ENCODE data around the gene MARCHF7.
"Not testable (repeated sequence)": the region's sequence is repeated elsewhere in the genome, so short reads cannot be mapped to it uniquely, and the experiment has no call there.

Gene MARCHF7, protein sequence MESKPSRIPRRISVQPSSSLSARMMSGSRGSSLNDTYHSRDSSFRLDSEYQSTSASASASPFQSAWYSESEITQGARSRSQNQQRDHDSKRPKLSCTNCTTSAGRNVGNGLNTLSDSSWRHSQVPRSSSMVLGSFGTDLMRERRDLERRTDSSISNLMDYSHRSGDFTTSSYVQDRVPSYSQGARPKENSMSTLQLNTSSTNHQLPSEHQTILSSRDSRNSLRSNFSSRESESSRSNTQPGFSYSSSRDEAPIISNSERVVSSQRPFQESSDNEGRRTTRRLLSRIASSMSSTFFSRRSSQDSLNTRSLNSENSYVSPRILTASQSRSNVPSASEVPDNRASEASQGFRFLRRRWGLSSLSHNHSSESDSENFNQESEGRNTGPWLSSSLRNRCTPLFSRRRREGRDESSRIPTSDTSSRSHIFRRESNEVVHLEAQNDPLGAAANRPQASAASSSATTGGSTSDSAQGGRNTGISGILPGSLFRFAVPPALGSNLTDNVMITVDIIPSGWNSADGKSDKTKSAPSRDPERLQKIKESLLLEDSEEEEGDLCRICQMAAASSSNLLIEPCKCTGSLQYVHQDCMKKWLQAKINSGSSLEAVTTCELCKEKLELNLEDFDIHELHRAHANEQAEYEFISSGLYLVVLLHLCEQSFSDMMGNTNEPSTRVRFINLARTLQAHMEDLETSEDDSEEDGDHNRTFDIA

DNA sequence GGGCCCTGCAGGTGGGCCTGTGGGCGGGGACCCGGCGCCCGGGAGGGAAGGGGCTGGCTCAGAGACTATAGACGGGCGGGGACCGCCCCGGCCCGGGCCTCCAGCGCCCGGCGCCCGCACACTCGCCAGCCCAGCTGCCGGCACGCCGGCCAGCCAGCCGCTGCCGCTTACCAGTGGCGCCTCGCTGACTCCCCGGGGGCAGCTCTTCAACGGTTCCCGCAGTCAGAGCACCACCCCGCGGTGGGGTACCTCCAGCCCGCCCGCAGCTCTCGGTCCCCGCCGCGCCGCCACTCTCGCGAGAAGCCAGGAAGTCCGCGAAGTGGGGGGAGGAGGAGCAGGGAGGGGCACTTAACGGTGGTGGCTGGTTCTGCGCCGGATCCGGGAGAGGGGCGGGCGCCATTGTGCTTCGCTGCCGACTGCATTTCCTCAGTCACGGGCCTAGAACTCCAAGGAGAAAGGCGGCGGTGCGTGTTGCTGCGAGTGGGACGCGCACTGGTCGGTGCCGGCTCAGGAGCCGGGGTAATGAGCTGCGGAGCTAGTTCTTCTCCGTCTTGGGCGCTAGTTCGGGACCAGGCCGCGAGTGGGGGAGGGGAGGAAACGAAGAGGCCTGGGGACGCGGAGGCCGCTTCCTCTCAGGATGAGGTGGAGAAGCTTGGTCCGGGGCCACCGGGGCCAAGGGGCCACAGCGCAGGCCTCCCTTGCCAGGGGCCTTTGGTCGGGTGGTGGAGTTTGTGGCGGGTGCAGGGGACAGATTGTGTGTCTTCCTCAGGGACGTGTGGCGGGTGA, at the start of gene MARCHF7:
Gene MARCHF7 (plus strand): TSS at position 364 of the 786 bp plus-strand sequence. CDS start 16,517 bp downstream, outside the sequence.
- peak; percentile 95 to 96 (median 95) for DNase-seq (ENCODE audit: low read depth in 3 of 3)

DNA sequence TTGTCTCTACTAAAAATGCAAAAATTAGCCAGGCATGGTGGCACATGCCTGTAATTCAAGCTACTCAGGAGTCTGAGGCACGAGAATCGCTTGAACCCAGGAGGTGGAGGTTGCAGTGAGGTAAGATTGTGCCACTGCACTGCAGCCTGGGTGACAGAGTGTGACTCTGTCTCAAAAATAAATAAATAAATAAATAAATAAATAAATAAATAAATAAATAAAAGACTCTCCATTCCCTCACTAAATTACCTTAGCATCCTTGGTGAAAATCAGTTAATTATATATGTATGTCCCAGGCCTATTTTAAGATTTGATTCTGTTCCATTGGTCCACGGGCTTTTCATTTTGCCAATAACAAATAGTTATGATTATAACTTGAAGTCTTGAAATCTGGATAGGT, 44.9 kb upstream of the MARCHF7 start:
- not testable (repeated sequence) for DNase-seq (ENCODE audit: low read depth in 3 of 3)

DNA sequence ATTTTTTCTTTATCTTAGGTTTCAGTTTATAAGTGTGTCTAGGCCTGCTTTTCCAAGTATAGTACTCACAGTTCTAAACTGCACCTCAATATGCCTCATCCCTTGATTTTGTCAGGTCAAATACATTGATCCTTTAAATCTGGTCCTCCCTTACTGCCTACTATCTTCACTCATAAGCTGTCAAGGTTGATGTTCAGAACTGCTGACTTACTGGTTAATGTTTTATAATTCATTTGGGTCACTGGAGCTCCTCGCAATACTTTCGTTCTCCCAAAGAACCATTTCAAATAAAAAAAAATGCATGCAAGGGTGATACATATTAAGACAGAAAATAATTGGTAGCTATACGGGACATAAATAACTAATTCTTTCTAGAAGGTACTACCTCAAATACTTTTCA, 41.3 kb upstream of the MARCHF7 start:
- DNase-seq (ENCODE audit: low read depth in 3 of 3), result no peak

DNA sequence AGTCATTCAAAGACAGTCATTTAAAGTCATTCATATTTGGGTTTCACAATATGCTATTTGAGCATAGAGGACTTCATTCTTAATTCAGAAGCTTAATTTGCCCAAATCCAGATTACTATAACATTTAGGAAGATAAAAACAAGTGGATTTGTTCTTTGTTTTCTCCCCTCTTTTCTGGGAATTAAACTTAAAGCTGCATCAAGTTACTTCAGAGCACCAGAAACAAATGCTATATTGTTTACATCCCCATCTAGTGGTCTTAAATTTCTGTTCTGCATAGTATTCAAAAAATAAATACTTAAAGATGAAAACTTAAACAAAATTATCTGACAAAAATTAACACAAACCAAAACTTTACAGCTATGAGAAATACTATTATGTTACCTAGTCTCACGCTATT, 34.7 kb upstream of the MARCHF7 start:
- no peak for DNase-seq (ENCODE audit: low read depth in 3 of 3)

DNA sequence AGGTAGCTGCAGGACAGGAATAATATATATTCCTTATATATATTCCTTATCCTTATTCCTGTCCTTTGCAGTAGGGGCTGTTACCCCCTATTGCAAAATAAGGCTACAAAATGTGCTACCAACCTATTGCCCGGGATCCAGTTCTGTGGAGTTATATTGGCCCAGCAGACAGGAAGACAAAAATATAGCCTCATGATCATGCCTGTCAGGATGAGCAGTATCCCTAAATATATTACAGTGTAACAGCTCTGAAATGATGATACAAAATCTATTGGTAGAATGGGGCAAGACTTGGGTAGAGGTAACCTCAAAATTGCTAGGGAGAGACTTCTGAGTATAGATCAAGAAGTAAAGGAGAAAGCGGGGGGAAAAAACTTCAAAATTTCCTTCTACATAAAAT, 31.6 kb upstream of the MARCHF7 start:
- DNase-seq (ENCODE audit: low read depth in 3 of 3), result no peak

DNA sequence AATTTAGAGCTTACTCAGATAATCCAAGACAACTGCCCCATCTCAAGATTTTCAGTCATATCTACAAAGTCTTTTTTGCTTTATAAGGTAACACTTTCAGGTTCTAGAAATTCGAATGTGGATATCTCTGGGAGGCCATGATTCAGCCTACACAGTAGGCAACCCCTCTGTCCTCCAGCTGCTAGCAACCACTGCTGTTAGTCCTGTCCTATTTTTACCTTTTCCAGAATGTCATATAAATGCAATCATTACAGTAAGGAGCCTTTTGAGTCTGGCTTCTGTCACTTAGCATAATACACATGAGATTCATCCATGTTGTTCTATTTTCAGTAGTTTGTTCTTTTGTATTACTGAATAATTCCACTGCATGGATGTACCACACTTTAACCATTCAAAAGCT, 28.5 kb upstream of the MARCHF7 start:
- DNase-seq (ENCODE audit: low read depth in 3 of 3), result no peak

DNA sequence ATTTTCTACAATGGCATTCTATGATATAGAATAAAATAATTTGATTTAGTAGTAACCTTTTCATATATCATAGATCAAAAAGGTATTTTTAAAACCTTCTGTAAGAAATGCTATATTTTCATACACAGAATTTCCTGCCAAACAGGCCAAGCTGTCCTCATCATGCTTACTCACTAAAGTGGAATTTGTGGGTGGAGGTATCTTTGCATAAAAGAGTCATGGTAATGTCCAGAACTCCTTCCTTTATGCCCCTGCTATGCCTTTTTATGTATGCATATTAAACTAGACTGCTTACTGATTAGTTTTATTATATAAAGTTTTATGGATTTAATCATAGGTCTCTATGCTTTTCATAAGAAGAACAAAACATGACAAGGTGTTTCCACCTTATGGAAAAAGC, 27.5 kb upstream of the MARCHF7 start:
- DNase-seq (ENCODE audit: low read depth in 3 of 3), result no peak

DNA sequence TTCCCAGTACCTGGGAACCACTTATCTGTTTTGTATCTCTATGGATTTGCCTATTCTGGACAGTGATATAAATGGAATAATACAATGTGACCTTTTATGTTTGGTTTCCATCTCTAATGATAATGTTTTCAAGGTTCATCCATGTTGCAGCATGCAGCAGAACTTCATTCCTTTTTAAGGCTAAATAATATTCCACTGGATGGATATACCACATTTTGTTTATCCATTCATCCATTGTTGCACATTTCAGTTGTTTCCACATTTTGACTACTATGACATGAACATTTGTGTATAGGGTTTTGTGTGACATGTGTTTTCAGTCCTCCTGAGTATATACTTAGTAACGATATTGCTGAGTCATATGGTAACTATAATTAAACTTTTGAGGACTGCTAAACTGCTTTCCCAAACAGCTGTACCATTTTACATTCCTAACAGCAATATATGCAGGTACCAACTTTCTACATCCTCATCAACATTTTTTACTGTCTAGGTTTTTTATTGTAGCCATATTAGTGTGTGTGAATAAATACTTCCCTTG, 17.7 kb upstream of the MARCHF7 start:
- DNase-seq (ENCODE audit: low read depth in 3 of 3), result no peak

DNA sequence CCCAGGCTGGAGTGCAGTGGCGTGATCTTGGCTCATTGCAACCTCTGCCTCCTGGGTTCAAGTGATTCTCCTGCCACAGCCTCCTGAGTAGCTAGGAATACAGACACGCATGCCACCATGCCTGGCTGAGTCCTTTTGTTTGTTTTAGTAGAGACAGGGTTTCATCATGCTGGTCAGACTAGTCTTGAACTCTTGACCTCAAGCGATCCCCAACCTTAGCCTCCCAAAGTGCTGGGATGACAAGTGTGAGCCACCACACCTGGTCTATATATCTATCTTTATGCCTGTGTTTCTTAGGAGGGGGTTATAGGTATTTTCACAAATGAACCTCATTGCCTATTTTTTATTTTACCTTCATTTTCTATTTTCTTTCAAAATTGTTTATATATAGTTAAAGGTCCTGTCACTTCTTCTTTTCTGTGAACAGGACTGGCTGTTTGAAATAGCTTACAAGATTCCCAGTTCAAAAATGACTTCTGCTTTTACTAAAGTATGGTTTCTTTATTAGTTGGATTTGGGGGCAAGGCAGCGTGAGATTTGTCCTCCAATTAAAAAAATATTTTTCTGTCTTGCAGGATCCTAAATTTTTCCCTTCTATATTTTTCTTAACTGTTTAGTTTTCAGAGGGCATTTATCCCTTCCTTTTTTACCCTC, 16.4 kb upstream of the MARCHF7 start:
- no peak for DNase-seq (ENCODE audit: low read depth in 3 of 3)

DNA sequence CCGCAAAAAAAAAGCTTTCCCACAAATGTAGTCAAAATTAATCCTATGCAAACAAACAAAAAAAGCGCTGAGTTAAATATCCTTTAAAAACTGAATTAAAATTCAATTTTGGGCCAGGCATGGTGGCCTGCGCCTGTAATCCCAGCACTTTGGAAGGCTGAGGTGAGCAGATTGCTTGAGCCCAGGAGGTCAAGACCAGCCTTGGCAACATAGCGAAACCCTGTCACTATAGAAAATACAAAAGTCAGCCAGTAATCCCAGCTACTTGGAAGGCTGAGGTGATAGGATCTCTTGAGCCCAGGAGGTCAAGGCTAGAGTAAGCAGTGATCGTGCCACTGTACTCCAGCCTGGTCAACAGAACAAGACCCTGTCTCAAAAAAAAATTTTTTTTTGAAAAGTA, 8.8 kb upstream of the MARCHF7 start:
- DNase-seq (ENCODE audit: low read depth in 3 of 3), result no peak

DNA sequence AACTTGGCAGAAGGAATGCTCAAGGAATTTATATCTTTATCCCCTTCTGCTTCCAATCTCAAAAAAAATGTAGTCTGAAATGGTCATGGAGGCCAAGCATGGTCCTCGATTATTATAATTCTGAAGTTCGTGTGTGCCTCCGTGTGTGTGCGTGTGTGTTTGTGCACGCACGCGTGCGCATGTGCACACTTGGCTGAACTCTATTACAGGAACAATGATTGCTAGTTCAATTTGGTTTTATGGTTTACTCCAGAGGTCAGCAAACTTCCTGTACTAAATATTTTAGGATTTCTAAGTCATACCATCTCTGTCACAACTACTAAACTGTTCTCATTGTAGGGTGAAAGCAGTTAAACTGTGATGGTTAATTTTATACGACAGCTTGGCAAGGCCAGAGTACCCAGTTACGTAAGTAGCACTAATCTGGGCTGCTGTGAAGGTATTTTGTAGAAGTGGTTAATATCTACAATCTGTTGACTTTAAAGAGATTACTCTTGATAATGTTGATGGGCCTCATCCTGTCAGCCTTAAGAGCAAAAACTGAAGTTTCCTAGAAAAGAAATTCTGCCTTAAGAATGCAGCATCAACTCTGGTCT, 5.8 kb upstream of the MARCHF7 start:
- DNase-seq (ENCODE audit: low read depth in 3 of 3), result no peak

DNA sequence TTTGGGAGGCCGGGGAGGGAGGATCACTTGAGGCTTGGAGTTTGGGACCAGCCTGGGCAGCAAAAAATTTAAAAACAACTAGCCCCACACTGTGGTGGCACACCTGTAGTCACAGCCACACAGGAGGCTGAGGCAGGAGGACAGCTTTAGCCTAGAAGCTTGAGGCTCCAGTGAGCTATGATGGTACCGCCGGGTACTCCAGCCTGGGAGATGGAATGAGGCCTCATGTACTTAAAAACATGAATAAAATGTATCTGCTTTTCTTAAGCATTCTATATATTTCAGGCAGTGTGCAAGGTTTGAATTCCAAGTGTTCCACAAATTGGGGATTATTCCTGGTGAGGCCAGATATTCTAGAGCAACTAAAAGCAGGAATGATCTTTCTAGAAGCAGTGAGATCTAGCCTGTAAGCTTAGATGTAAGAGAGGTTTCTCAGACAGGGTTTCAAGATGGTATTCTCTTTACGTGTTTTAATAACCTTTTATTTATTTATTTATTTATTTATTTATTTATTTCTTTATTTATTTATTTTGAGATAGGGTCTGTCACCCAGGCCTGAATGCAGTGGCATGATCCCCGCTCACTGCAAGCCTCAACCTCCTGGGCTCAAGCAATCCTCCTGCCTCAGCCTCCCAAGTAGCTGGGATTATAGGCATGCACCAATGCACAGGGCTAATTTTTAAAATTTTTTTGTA, 4.1 kb upstream of the MARCHF7 start:
- DNase-seq (ENCODE audit: low read depth in 3 of 3), result no peak

DNA sequence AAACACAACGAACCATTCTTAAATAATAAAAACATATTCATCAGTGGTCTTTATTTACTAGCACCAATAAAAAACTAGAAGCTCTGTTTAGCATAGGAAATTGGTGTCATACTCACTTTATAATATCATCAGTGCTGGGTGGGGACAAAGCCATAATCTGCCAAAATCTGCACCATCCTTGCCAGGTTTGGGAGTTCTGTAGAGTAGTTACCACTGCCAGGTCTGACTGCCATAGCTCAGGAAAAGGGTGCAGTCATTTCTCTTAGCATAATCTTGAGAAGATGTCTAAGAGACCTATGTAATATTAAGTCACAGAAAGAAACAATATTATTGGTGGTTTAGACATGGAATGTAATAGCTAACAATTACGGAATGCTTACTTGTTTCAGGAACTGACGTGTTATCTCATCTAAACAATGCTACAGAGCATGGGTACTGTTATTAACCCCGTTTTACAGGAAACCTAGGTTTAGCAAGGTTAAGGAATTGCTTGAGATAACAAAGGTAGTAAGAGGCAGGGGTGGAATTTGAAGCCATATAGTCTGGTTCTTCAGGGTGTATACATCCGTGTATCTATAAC, 1.6 kb upstream of the MARCHF7 start:
- DNase-seq (ENCODE audit: low read depth in 3 of 3), result no peak

DNA sequence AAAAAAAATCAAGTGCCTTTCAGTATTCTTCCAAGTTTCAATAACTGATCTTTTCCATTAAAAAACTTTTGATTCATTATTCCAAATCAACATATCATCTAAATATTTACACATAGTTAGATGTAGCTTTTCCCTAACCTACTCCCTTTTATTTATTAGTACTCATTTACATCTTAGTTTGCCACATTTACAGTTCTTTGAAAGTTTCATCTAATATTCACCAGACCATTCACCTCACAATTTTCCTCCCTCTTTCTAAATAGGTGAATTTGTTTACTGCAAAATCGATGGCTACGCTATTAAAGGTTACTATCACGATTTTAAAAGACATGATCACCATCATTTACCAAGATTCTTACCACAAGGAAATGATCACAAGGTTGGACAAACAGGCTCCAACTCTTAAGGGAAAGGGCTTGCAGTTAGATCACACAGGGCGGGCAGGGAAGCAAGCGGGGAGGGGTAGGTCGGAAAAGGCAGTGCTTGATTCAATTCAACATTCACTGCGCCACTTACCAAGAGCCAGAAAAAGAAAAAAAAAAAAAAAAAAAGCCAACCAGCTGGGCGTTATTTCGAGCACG, 654 bp upstream of the MARCHF7 start:
- no peak for DNase-seq (ENCODE audit: low read depth in 3 of 3)

DNA sequence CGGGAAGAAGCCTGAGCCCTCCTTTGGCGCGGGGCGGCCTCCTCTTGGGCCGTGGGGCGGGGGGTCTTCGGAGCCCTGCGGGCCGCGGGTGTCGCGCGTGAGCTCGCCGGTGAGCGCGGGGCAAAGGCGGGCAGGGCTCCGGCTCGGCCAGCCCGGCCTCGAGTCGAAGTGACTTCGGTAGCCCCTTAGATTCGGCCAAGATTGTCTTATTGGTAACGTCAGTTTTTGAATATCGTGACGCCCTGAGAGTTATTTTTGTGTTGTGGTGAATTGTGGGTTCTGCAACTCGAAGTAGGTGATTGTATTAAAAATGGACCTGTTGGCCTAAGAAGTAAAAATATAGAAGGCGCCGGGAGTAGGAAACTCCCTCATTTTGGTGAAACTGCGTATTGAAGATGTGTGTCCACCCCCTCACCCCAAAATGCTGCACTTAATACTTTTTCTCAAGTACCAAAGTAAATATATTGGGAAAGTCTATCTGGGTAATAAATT, 669 bp downstream of the MARCHF7 start:
- no peak for DNase-seq (ENCODE audit: low read depth in 3 of 3)

DNA sequence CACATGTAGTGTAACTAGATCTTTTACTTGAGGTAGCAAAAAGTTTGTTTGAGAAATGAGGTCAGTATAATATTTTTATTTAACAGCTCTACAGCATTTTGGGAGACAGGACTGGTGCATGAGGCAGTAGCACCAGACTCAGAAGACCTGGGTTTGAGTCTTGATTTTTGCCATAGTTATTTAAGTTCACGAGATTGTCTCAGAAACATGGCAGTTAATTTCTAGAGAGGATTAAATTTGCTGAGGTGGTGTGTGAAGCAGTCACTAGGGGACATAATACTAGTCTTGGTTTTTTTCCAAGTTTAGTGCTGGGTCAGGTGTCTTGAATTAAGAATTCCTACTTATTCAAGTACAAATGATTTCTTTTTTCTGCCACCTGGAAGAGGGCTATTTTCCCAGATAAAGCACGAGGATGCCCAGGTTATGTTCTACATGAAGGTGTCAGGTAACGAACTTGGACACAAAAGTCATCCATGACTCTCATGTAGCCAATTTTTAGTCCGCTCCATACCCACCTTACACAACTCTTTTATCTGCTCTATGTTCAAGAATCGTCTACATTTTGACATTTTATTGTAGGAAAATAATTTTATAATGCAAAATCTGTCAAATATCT, 1.4 kb downstream of the MARCHF7 start:
- no peak for DNase-seq (ENCODE audit: low read depth in 3 of 3)

DNA sequence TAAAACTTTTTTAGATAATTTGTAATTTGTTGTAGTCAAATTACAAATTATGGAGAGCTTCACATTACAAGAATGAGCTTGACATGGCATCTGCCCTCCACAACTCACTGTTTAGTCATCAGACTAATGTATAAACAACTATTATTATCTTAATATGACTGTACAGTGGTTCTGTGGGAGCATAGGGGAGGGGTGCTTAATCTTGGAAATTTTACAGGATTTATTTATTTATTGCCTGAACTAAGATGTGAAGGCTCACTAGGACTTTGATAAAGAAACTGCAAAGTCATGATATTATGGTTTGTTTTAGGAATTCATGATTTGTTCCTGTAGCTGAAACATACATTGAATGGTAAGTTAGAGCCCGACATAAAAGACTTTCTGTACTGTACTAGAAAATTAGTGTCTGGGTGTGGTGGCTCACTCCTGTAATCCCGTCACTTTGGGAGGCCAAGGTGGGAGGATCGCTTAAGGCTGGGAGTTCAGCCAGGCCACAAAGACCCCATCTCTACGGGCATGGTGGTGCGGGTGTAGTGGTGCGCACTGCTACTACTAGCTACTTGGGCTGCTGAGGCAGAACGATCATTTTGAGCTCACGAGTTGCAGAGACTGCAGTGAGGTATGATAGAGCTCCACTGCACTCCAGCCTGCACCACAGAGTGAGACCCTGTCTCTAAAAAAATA, 2.1 kb downstream of the MARCHF7 start:
- no peak for DNase-seq (ENCODE audit: low read depth in 3 of 3)

DNA sequence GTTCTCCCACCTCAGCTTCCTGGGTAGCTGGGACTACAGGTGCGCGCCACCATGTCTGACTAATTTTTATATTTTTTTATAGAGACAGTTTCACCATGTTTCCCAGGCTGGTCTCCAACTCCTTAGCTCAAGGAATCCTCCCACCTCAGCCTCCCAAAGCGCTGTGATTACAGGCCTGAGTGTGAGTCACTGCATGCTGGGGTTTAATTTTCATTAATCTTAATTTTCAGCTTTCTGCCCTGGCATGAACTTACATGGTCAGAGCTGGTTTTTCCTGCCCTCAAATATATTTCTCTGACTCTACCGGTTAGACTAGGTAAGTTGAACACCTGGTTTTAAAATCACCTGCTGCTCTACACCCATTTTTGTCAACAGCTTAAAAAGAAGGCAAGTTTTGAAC, 3.1 kb downstream of the MARCHF7 start:
- DNase-seq (ENCODE audit: low read depth in 3 of 3), result no peak

DNA sequence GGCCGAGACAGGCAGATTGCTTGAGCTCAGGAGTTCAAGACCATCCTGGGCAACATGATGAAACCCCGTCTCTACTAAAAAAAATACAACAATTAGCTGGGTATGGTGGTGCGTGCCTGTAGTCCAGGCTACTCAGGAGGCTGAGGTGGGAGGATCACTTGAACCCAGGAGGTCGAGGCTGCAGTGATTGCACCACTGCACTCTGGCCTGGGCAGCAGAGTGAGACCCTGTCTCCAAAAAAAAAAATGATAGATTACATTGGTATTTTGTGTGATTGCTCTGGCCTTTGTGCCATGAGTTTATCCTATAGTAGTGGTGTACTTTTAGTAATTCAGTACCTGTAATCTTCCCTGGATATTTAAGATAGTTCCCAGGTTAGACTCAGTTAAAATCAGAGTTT, 4.1 kb downstream of the MARCHF7 start:
- not testable (repeated sequence) for DNase-seq (ENCODE audit: low read depth in 3 of 3)

All from stimulated activated CD4-positive, alpha-beta T cell treated with anti-CD3 and anti-CD28 coated beads, TNF-alpha, amount 100 ng/mL, for 24 hours (primary cell).